GM23338 (cell line): Measurements from ENCODE around the gene RAB25.

ENCODE experiments used
- CREB1 ChIP-seq: fragments of 250-450 bp; sonication (Bioruptor Pico); IDR thresholded peaks from 2 replicates; pipeline ENCODE4 v1.5.0; 2020; ENCODE audit warnings: low read depth, mild to moderate bottlenecking, moderate library complexity
- CTCF ChIP-seq, 2 experiments: fragments of 200-600 bp in 1 of 2; sonication (generic) in 1 of 2; conservative IDR thresholded peaks; 2 replicates each; pipeline versions ENCODE4 v1.5.1 to v1.6.1; 2016 to 2017; ENCODE audit warnings: antibody characterized with exemption in 2 of 2, low read depth in 2 of 2, mild to moderate bottlenecking in 2 of 2, moderate library complexity in 1 of 2
- ETS1 ChIP-seq: IDR thresholded peaks from 2 replicates; pipeline ENCODE4 v1.6.1; 2016; ENCODE audit warnings: antibody characterized with exemption
- EZH2 ChIP-seq: fragments of 200-600 bp; sonication (generic); IDR thresholded peaks from one replicate; pipeline ENCODE4 v1.8.0; 2017; ENCODE audit warnings: antibody characterized with exemption, mild to moderate bottlenecking, low read depth; ENCODE audit not compliant: unreplicated experiment
- EZH2phosphoT487 ChIP-seq: fragments of 200-600 bp; sonication (generic); IDR thresholded peaks from one replicate; pipeline ENCODE4 v1.8.1; 2018; ENCODE audit warnings: antibody characterized with exemption; ENCODE audit not compliant: unreplicated experiment
- JUNB ChIP-seq: IDR thresholded peaks from one replicate; pipeline ENCODE4 v1.6.1; 2016; ENCODE audit warnings: antibody characterized with exemption; ENCODE audit not compliant: unreplicated experiment
- POLR2AphosphoS5 ChIP-seq: IDR thresholded peaks from 2 replicates; pipeline ENCODE4 v1.6.1; 2016; ENCODE audit warnings: antibody characterized with exemption, low read depth
- REST ChIP-seq: IDR thresholded peaks from one replicate; pipeline ENCODE4 v1.6.1; 2018; ENCODE audit warnings: antibody characterized with exemption; ENCODE audit not compliant: unreplicated experiment
- STAT1 ChIP-seq: IDR thresholded peaks from one replicate; pipeline ENCODE4 v1.6.1; 2016; ENCODE audit warnings: antibody characterized with exemption; ENCODE audit not compliant: unreplicated experiment
- ZNF114 ChIP-seq: fragments of 250-450 bp; sonication (Bioruptor Pico); IDR thresholded peaks from 2 replicates; pipeline ENCODE4 v1.5.0; 2020; ENCODE audit warnings: mild to moderate bottlenecking, moderate library complexity
- ZNF331 ChIP-seq: fragments of 250-450 bp; sonication (Bioruptor Pico); IDR thresholded peaks from 2 replicates; pipeline ENCODE4 v1.5.0; 2020; ENCODE audit warnings: low read depth, mild to moderate bottlenecking, moderate library complexity

- no peak for TF ChIP-seq POLR2AphosphoS5
- TF ChIP-seq CTCF (conservative IDR thresholded peaks at IDR 0.05; ENCODE audit: low read depth in 2 of 2): no peak
- no peak for TF ChIP-seq EZH2
- no peak for TF ChIP-seq EZH2phosphoT487
- no peak for TF ChIP-seq CREB1 (CRISPR knock-in tag)
- TF ChIP-seq ZNF331 (CRISPR knock-in tag): no peak
- no peak for TF ChIP-seq REST
- no peak for TF ChIP-seq ZNF114 (CRISPR knock-in tag)
- no peak for TF ChIP-seq ETS1
- TF ChIP-seq JUNB: no peak
- no peak for TF ChIP-seq STAT1
Measured at GRCh38 chr1:156077430-156077760, 16.4 kb downstream of the RAB25 start.
